H1 (cell line): Measurements from ENCODE around the gene ZBTB48. TPM values are rescaled to one million over a fixed set of nuclear protein-coding genes. Genes with fewer than 3 reads are reported as not detected.
A peak's percentile ranks its signal among the peaks of the same experiment; 100 is the strongest.

ENCODE experiments used
- CTCF ChIA-PET: fragments of 300-600 bp; sonication (Branson Sonifier 250); formaldehyde crosslinking; loops from one replicate; lab custom pipeline; 2021; ENCODE audit not compliant: partially characterized antibody; lab: Charles Lee
- POLR2A ChIA-PET: fragments of 300-600 bp; sonication (Branson Sonifier 250); formaldehyde crosslinking; loops from one replicate; lab custom pipeline; 2021; ENCODE audit warnings: inconsistent platforms; ENCODE audit not compliant: partially characterized antibody; lab: Charles Lee
- DNase-seq, 2 experiments: peaks; one replicate each; pipeline versions ENCODE4 v3.0.0 to v3.0.0-alpha.2; 2010 to 2022; ENCODE audit warnings: low spot score in 2 of 2, low read depth in 1 of 2, mixed read lengths in 1 of 2
- FAIRE-seq: peaks from 2 replicates; lab custom pipeline; 2011; peaks lifted over from hg19 to GRCh38; lab: Jason Lieb, UNC
- H2AFZ ChIP-seq: 2 replicates; pipeline ENCODE4 v1.8.1; 2012; ENCODE audit warnings: low read length, inconsistent platforms
- H2AK5ac ChIP-seq: 2 replicates; pipeline ENCODE4 v1.6.1; 2013; ENCODE audit warnings: low read depth, low read length
- H2BK120ac ChIP-seq: replicated peaks from 2 replicates; pipeline ENCODE3; 2013; ENCODE audit warnings: low read depth, low read length, inconsistent platforms
- H2BK12ac ChIP-seq: 2 replicates; pipeline ENCODE4 v1.6.1; 2013; ENCODE audit warnings: low read depth, low read length
- H2BK15ac ChIP-seq: 2 replicates; pipeline ENCODE4 v1.6.1; 2013; ENCODE audit warnings: low read length
- H2BK20ac ChIP-seq: 2 replicates; pipeline ENCODE4 v1.6.1; 2013; ENCODE audit warnings: low read length
- H2BK5ac ChIP-seq: 2 replicates; pipeline ENCODE4 v1.6.1; 2013; ENCODE audit warnings: low read depth, low read length
- H3K14ac ChIP-seq: 2 replicates; pipeline ENCODE4 v1.6.1; 2013; ENCODE audit warnings: inconsistent platforms; ENCODE audit not compliant: insufficient read length
- H3K18ac ChIP-seq: 2 replicates; pipeline ENCODE4 v1.6.1; 2013; ENCODE audit warnings: low read length; ENCODE audit errors: extremely low read depth
- H3K23ac ChIP-seq: 2 replicates; pipeline ENCODE4 v1.6.1; 2013; ENCODE audit warnings: inconsistent platforms; ENCODE audit not compliant: insufficient read length
- H3K23me2 ChIP-seq: 2 replicates; pipeline ENCODE4 v1.6.1; 2013; ENCODE audit warnings: low read depth, low read length
- H3K27ac ChIP-seq: 2 replicates; pipeline ENCODE4 v1.6.1; 2011; ENCODE audit warnings: low read depth, low read length, inconsistent platforms
- H3K27me3 ChIP-seq, 4 experiments: replicated peaks in 1 of 4; 1 replicate in 1 of 4; 2 replicates in 3 of 4; pipeline versions ENCODE4 v1.6.1 to v1.8.1; 2011 to 2013; ENCODE audit warnings: low read length in 3 of 4, mild to moderate bottlenecking in 3 of 4, inconsistent platforms in 2 of 4, mixed read lengths in 2 of 4, moderate library complexity in 1 of 4; ENCODE audit not compliant: control insufficient read depth in 3 of 4, insufficient read depth in 3 of 4; ENCODE audit errors: extremely low read depth in 1 of 4
- H3K36me3 ChIP-seq, 4 experiments: 2 replicates each; pipeline versions ENCODE4 v1.6.1 to v1.8.1; 2011 to 2013; ENCODE audit warnings: mild to moderate bottlenecking in 4 of 4, low read length in 3 of 4, moderate library complexity in 2 of 4, control low read depth in 1 of 4, inconsistent platforms in 1 of 4; ENCODE audit not compliant: insufficient read depth in 4 of 4, control insufficient read depth in 2 of 4
- H3K4ac ChIP-seq: replicated peaks from 2 replicates; pipeline ENCODE3; 2013; ENCODE audit warnings: low read length, low read depth, mixed read lengths, inconsistent platforms; ENCODE audit not compliant: insufficient read length
- H3K4me1 ChIP-seq, 4 experiments: replicated peaks in 1 of 4; 1 replicate in 1 of 4; 2 replicates in 3 of 4; pipeline versions ENCODE4 v1.6.1 to v1.8.1; 2011 to 2013; ENCODE audit warnings: low read length in 3 of 4, inconsistent platforms in 2 of 4, mixed read lengths in 1 of 4; ENCODE audit not compliant: insufficient read depth in 4 of 4, control insufficient read depth in 3 of 4
- H3K4me2 ChIP-seq, 2 experiments: 2 replicates each; pipeline versions ENCODE4 v1.6.1 to v1.8.1; 2011 to 2013; ENCODE audit warnings: low read depth in 2 of 2, low read length in 2 of 2, control low read depth in 1 of 2, inconsistent platforms in 1 of 2, mild to moderate bottlenecking in 1 of 2; ENCODE audit not compliant: insufficient read depth in 1 of 2
- H3K4me3 ChIP-seq, 4 experiments: fragments of 200-600, 300-600 bp in 1 of 4; sonication (generic), shearing (Covaris generic), sonication (Bioruptor Twin) in 1 of 4; 2 replicates each; pipeline versions ENCODE4 v1.5.1 to v1.8.1; 2011 to 2016; ENCODE audit warnings: low read length in 4 of 4, low read depth in 3 of 4, control low read depth in 2 of 4, inconsistent platforms in 2 of 4, mild to moderate bottlenecking in 2 of 4, mixed read lengths in 1 of 4, moderate library complexity in 1 of 4; ENCODE audit not compliant: insufficient read depth in 2 of 4; ENCODE audit errors: extremely low read depth in 1 of 4
- H3K56ac ChIP-seq: replicated peaks from 2 replicates; pipeline ENCODE3; 2013; ENCODE audit warnings: low read depth, mild to moderate bottlenecking, mixed read lengths, low read length, inconsistent platforms; ENCODE audit not compliant: insufficient read length
- H3K79me1 ChIP-seq: 2 replicates; pipeline ENCODE4 v1.6.1; 2013; ENCODE audit warnings: low read depth, low read length, control low read depth
- H3K79me2 ChIP-seq, 2 experiments: 2 replicates each; pipeline versions ENCODE4 v1.6.1 to v1.8.1; 2012 to 2013; ENCODE audit warnings: low read length in 2 of 2, mild to moderate bottlenecking in 2 of 2, inconsistent platforms in 1 of 2; ENCODE audit not compliant: insufficient read depth in 2 of 2, control insufficient read depth in 1 of 2
- H3K9ac ChIP-seq, 4 experiments: replicated peaks in 1 of 4; 1 replicate in 1 of 4; 2 replicates in 3 of 4; pipeline versions ENCODE4 v1.6.1 to v1.8.1; 2011 to 2013; ENCODE audit warnings: low read depth in 3 of 4, low read length in 3 of 4, control low read depth in 2 of 4, mild to moderate bottlenecking in 2 of 4, moderate library complexity in 2 of 4, inconsistent platforms in 1 of 4; ENCODE audit errors: extremely low read depth in 1 of 4
- H3K9me3 ChIP-seq, 2 experiments: 2 replicates each; pipeline versions ENCODE4 v1.6.1 to v1.8.1; 2012 to 2013; ENCODE audit warnings: mild to moderate bottlenecking in 2 of 2, moderate library complexity in 2 of 2, control low read depth in 1 of 2, inconsistent platforms in 1 of 2, low read depth in 1 of 2, low read length in 1 of 2, mixed read lengths in 1 of 2; ENCODE audit not compliant: insufficient read depth in 2 of 2
- H4K20me1 ChIP-seq, 2 experiments: replicated peaks in 1 of 2; 2 replicates each; pipeline versions ENCODE3 to v1.8.1; 2011 to 2013; ENCODE audit warnings: inconsistent platforms in 2 of 2, low read length in 2 of 2, mild to moderate bottlenecking in 1 of 2; ENCODE audit not compliant: insufficient read depth in 2 of 2, control insufficient read depth in 1 of 2
- H4K5ac ChIP-seq: 2 replicates; pipeline ENCODE4 v1.6.1; 2013; ENCODE audit warnings: low read length, low read depth, mixed read lengths, inconsistent platforms; ENCODE audit not compliant: insufficient read length
- H4K8ac ChIP-seq: 2 replicates; pipeline ENCODE4 v1.8.0; 2013; ENCODE audit warnings: mild to moderate bottlenecking, moderate library complexity, low read length, inconsistent platforms; ENCODE audit not compliant: insufficient read depth; ENCODE audit errors: extremely low read depth
- H4K91ac ChIP-seq: replicated peaks from 2 replicates; pipeline ENCODE3; 2013; ENCODE audit warnings: low read length, mixed read lengths, inconsistent platforms; ENCODE audit not compliant: insufficient read length
- ATF2 ChIP-seq: IDR thresholded peaks from 2 replicates; pipeline ENCODE4 v1.6.1; 2012; ENCODE audit warnings: low read length, inconsistent platforms
- CEBPB ChIP-seq: IDR thresholded peaks from 2 replicates; pipeline ENCODE4 v1.6.1; 2012; ENCODE audit warnings: low read depth, low read length
- CHD2 ChIP-seq: IDR thresholded peaks from 2 replicates; pipeline ENCODE4 v1.6.1; 2012; ENCODE audit warnings: low read length, improper control_type of control experiment
- GABPA ChIP-seq: IDR thresholded peaks from 2 replicates; pipeline ENCODE4 v1.6.1; 2011; ENCODE audit warnings: mild to moderate bottlenecking, low read length, moderate library complexity, borderline replicate concordance; ENCODE audit not compliant: insufficient read depth
- NANOG ChIP-seq: IDR thresholded peaks from 2 replicates; pipeline ENCODE4 v1.6.1; 2011; ENCODE audit warnings: low read length, low read depth, mild to moderate bottlenecking, inconsistent platforms; ENCODE audit not compliant: insufficient read depth, poor library complexity, severe bottlenecking
- SP1 ChIP-seq: IDR thresholded peaks from 2 replicates; pipeline ENCODE4 v1.6.1; 2011; ENCODE audit warnings: low read depth, low read length
- SUZ12 ChIP-seq: fragments of 200-600 bp; sonication (generic); IDR thresholded peaks from 2 replicates; pipeline ENCODE4 v1.6.1; 2012; ENCODE audit warnings: mild to moderate bottlenecking, inconsistent platforms, low read length, moderate library complexity, mixed read lengths
- TAF1 ChIP-seq: IDR thresholded peaks from 2 replicates; pipeline ENCODE4 v1.6.1; 2011; ENCODE audit warnings: mild to moderate bottlenecking, low read depth, low read length
- TAF7 ChIP-seq: optimal IDR thresholded peaks from 2 replicates; pipeline ENCODE3; 2011; ENCODE audit warnings: low read depth, mild to moderate bottlenecking, inconsistent platforms, low read length, moderate library complexity, borderline replicate concordance
- TCF12 ChIP-seq: IDR thresholded peaks from 2 replicates; pipeline ENCODE4 v1.6.1; 2011; ENCODE audit warnings: low read depth, mild to moderate bottlenecking, low read length
- WGBS, 2 experiments: shearing (Covaris generic) in 1 of 2; methylation state at CpG; one replicate each; pipeline versions ENCODE4 v1.1.6 to v1.1.7; 2013 to 2015; ENCODE audit warnings: low lambda C conversion rate in 2 of 2, mixed read lengths in 2 of 2, inconsistent platforms in 1 of 2, low coverage in 1 of 2, missing lambda C conversion rate in 1 of 2; ENCODE audit not compliant: insufficient replicate concordance in 2 of 2, insufficient coverage in 1 of 2, insufficient read length in 1 of 2; ENCODE audit errors: extremely low coverage in 1 of 2, missing lambda C conversion rate in 1 of 2; 5-methylcytosine and 5-hydroxymethylcytosine counted together
- polyA plus RNA-seq, 7 experiments: library from polyadenylated mRNA; depleted of rRNA in 3 of 7; stranded (reverse) in 5 of 7; unstranded in 2 of 7; fragments of >200 nt in 5 of 7; fragments of 200-250 nt in 2 of 7; gene quantifications; 1 replicate in 5 of 7; 2 replicates in 1 of 7; 4 replicates in 1 of 7; pipeline versions ENCODE4 v1.2.1 to v1.2.3, GENCODE V29; 2011 to 2013; ENCODE audit warnings: missing spikeins in 2 of 7, mixed read lengths in 2 of 7
- total RNA-seq: library from RNA; stranded (reverse); fragmentation: NEBNext Ultra II Directional; extraction: Animal tissue kit (Norgen Biotek cat#: 25700); gene quantifications from 2 replicates; pipeline ENCODE4 v1.2.1, GENCODE V29; 2021

The ZBTB48 gene
- total and polyA plus RNA-seq, 2 of the 8 experiments (the other 6 are each of a cell fraction or from before 2014, with no cell fraction given): 28.2 to 28.8 TPM

GRCh38 chr1:6596886-6597776, 17.3 kb downstream of the ZBTB48 start:
- Histone ChIP-seq H2BK15ac (no peak overlapping the region), H3K4me3 (no peak overlapping the region), H3K36me3 (peaks cover 10 to 37% (median 37%) of the 10 kb centered on the region in 4 experiments), H3K79me2 (peaks cover 21 to 53% of the 10 kb centered on the region in 2 experiments; a peak in 3 of 4 replicates), H3K4ac (no peak overlapping the region), H3K18ac (no peak overlapping the region), H4K5ac (no peak overlapping the region), H3K27me3 (no peaks in the 10 kb centered on the region; a peak in 1 of 7 replicates), H2BK120ac (no peak overlapping the region), H3K79me1 (peaks cover 20% of the 10 kb centered on the region), H3K9me3 (no peaks in the 10 kb centered on the region), H4K8ac (no peak overlapping the region), H2BK20ac (no peak overlapping the region), H3K4me1 (peaks cover 0 to 6% (median 5%) of the 10 kb centered on the region in 4 experiments; a peak in 4 of 7 replicates), H3K23ac (no peak overlapping the region), H2AFZ (no peak overlapping the region), H3K14ac (no peak overlapping the region), H2AK5ac (no peak overlapping the region), H3K56ac (no peak overlapping the region), H2BK5ac (peak overlapping the region; percentile 12; the same call in 1 of the 2 replicates), H3K9ac (no peak overlapping the region), H3K23me2 (peaks cover 15% of the 10 kb centered on the region), H3K4me2 (no peak overlapping the region), H4K91ac (no peak overlapping the region), H3K27ac (no peak overlapping the region; the same call in 1 of the 2 replicates), H4K20me1 (peaks cover 27 to 48% of the 10 kb centered on the region in 2 experiments), H2BK12ac (no peak overlapping the region)
- POLR2A ChIA-PET: interaction anchor here (1.6 to 10.8 kb wide), 4 partner anchors 11 to 60 kb away, joined by 4 to 196 read pairs (median 120); partner anchors contain the start of genes THAP3 and ZBTB48
- 91% methylated on average over 15 of the region's 15 CpGs; no CpG with 5 or more reads in 1 of the 2 experiments for WGBS, 2 experiments
- CTCF ChIA-PET: interaction anchor here (0.5 to 1.9 kb wide), 8 partner anchors 8 to 73 kb away, joined by 3 to 8 read pairs (median 3); partner anchors contain the start of genes NOL9, TAS1R1 and THAP3
- no peak for DNase-seq
- FAIRE-seq: no peak
- no peak for TF ChIP-seq SUZ12
- no peak for TF ChIP-seq SP1
- no peak for TF ChIP-seq CHD2
- TF ChIP-seq TAF7: no peak
- TF ChIP-seq ATF2: no peak
- no peak for TF ChIP-seq TAF1
- TF ChIP-seq NANOG: no peak
- TF ChIP-seq TCF12: no peak
- TF ChIP-seq GABPA: no peak
- no peak for TF ChIP-seq CEBPB
